OCI-LY7 (cell line): ENCODE data around the gene MAP7D2.

Source experiments
- EZH2phosphoT487 ChIP-seq: fragments of 200-600 bp; sonication (generic); IDR thresholded peaks from 2 replicates; pipeline ENCODE4 v1.6.1; 2018; ENCODE audit warnings: low read depth, borderline replicate concordance, mild to moderate bottlenecking, mixed run types, antibody characterized with exemption, low read length, moderate library complexity, mixed read lengths
- TF ChIP-seq, protein P1 (sequence below): fragments of 200-600 bp; sonication (generic); conservative IDR thresholded peaks from 2 replicates; pipeline ENCODE4 v1.5.1; 2014; ENCODE audit warnings: mild to moderate bottlenecking, antibody characterized with exemption, low read length, moderate library complexity, mixed read lengths

DNA sequence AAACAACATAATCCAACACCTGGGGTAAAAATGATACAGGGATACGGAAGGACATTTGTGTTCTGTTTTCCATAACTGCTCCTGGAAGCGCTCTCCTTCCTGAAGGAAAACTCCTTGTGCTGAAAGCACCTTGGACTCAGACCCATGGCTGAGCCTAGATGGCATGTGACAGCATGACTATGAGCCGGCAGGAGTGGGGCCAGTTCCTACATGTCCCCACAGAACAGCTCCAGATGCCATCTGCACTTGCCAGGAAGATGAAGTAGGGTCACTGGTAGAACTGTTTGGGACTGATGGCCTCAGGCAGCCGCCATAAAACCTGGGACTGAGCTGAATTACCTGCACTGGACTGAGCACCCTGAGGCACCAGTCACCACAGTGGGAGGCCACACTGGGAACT lies 69.8 kb downstream of the MAP7D2 start:
- TF ChIP-seq, protein P1, sequence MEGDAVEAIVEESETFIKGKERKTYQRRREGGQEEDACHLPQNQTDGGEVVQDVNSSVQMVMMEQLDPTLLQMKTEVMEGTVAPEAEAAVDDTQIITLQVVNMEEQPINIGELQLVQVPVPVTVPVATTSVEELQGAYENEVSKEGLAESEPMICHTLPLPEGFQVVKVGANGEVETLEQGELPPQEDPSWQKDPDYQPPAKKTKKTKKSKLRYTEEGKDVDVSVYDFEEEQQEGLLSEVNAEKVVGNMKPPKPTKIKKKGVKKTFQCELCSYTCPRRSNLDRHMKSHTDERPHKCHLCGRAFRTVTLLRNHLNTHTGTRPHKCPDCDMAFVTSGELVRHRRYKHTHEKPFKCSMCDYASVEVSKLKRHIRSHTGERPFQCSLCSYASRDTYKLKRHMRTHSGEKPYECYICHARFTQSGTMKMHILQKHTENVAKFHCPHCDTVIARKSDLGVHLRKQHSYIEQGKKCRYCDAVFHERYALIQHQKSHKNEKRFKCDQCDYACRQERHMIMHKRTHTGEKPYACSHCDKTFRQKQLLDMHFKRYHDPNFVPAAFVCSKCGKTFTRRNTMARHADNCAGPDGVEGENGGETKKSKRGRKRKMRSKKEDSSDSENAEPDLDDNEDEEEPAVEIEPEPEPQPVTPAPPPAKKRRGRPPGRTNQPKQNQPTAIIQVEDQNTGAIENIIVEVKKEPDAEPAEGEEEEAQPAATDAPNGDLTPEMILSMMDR = no peak
- TF ChIP-seq EZH2phosphoT487 = no peak
